Peyer's patch (tissue), 4 donors: ENCODE results near the gene SAMD11. TPM values are rescaled to one million over a fixed set of nuclear protein-coding genes. Genes with fewer than 3 reads are reported as not detected.

Experiments
- DNase-seq, 3 donors: peaks; one replicate each; pipeline ENCODE4 v3.0.0-alpha.2; 2017 to 2019
- H3K27ac ChIP-seq, 4 donors: fragments of 200-600 bp; sonication (generic); one replicate each; pipeline ENCODE4 v1.5.1; 2016 to 2019
- H3K27me3 ChIP-seq, 2 donors: fragments of 200-600 bp; sonication (generic); one replicate each; pipeline ENCODE4 v1.5.1; 2019
- H3K36me3 ChIP-seq, 3 donors: fragments of 200-600 bp; sonication (generic); one replicate each; pipeline ENCODE4 v1.5.1; 2016 to 2019
- H3K4me1 ChIP-seq, 4 donors: fragments of 200-600 bp; sonication (generic); one replicate each; pipeline ENCODE4 v1.5.1; 2016 to 2019
- H3K4me3 ChIP-seq, 4 donors: fragments of 200-600 bp; sonication (generic); 1 replicate in 3 of 4; 2 replicates in 1 of 4; pipeline ENCODE4 v1.5.1; 2016 to 2019; ENCODE audit warnings: mild to moderate bottlenecking in 1 of 4
- H3K9me3 ChIP-seq, 4 donors: fragments of 200-600 bp; sonication (generic); one replicate each; pipeline ENCODE4 v1.5.1; 2016 to 2019; ENCODE audit warnings: mild to moderate bottlenecking in 1 of 4
- CTCF ChIP-seq, 6 experiments: fragments of 450-650 bp in 4 of 6; fragments of 200-600 bp in 2 of 6; sonication (generic) in 1 of 6; IDR thresholded peaks; one replicate each; pipeline ENCODE4 v1.5.1; 2017 to 2019; ENCODE audit warnings: antibody characterized with exemption in 6 of 6, mild to moderate bottlenecking in 3 of 6, moderate library complexity in 1 of 6
- POLR2A ChIP-seq, 2 donors: fragments of 450-650 bp; IDR thresholded peaks; one replicate each; pipeline ENCODE4 v1.5.1; 2017; ENCODE audit warnings: antibody characterized with exemption in 2 of 2, mild to moderate bottlenecking in 2 of 2, moderate library complexity in 2 of 2
- total RNA-seq, 4 donors: library from RNA; depleted of rRNA; stranded (reverse); fragments of >200 nt; gene quantifications; one replicate each; pipeline ENCODE4 v1.1.0, GENCODE V29; 2016

Gene SAMD11
- total RNA-seq, 4 donors from 2014 or later: 1.1 to 5.0 (median 2.2) TPM

GRCh38 chr1:954927-955326 lies 31.2 kb downstream of the SAMD11 start:
- Histone ChIP-seq H3K4me3 (no peak overlapping the region), H3K36me3 (peaks cover 0 to 68% (median 0%) of the 10 kb centered on the region in 3 donors), H3K27ac (no peak overlapping the region)

GRCh38 chr1:955474-955873 lies 31.8 kb downstream of the SAMD11 start:
- TF ChIP-seq POLR2A (IDR thresholded peaks at IDR 0.05) (no peak), CTCF (IDR thresholded peaks at IDR 0.05) (no peak)
- H3K9me3 ChIP-seq: no peaks in the 10 kb centered on the region
- DNase-seq: no peak
- no peak overlapping the region for H3K27ac ChIP-seq
- no peaks in the 10 kb centered on the region for H3K27me3 ChIP-seq
- peaks cover 0 to 62% (median 0%) of the 10 kb centered on the region in 3 donors for H3K36me3 ChIP-seq
- H3K4me1 ChIP-seq: peaks cover 5 to 29% (median 19%) of the 10 kb centered on the region in 4 donors
- H3K4me3 ChIP-seq: no peak overlapping the region

More at GRCh38 chr1:954927-955326, 31.2 kb downstream of the SAMD11 start:
- H3K9me3 ChIP-seq: no peaks in the 10 kb centered on the region
- DNase-seq: no peak
- H3K27me3 ChIP-seq: no peaks in the 10 kb centered on the region
- H3K4me1 ChIP-seq: peaks cover 3 to 25% (median 17%) of the 10 kb centered on the region in 4 donors
- TF ChIP-seq CTCF (IDR thresholded peaks at IDR 0.05) (no peak), POLR2A (IDR thresholded peaks at IDR 0.05) (no peak)

- TF ChIP-seq CTCF (IDR thresholded peaks at IDR 0.05): no peak
- no peak for TF ChIP-seq POLR2A (IDR thresholded peaks at IDR 0.05)
- Histone ChIP-seq H3K4me1 (peaks cover 5 to 34% (median 23%) of the 10 kb centered on the region in 4 donors), H3K36me3 (peaks cover 0 to 53% (median 0%) of the 10 kb centered on the region in 3 donors), H3K27me3 (no peaks in the 10 kb centered on the region), H3K4me3 (no peak overlapping the region), H3K9me3 (no peaks in the 10 kb centered on the region), H3K27ac (no peak overlapping the region)
- no peak for DNase-seq
Measured at GRCh38 chr1:956636-957035, 32.9 kb downstream of the SAMD11 start.

GRCh38 chr1:958823-959730 lies 35.4 kb downstream of the SAMD11 start, which contains the start of gene NOC2L:
NOC2L (minus strand) TSS chr1:959256; CDS start chr1:959240, 16 bp downstream.
- Histone ChIP-seq H3K27ac (peak within 1 kb of the TSS; percentile 36 to 72 (median 48)), H3K36me3 (peaks cover 0 to 39% (median 0%) of the 10 kb centered on the region in 3 donors)

More at GRCh38 chr1:958823-959730, 35.4 kb downstream of the SAMD11 start, which contains the start of gene NOC2L:
- Histone ChIP-seq H3K27me3 (no peaks in the 10 kb centered on the region), H3K4me3 (peak within 1 kb of the TSS; percentile 88 to 100 (median 92)), H3K4me1 (peaks cover 5 to 36% (median 24%) of the 10 kb centered on the region in 4 donors), H3K9me3 (no peaks in the 10 kb centered on the region)
- DNase-seq: peak; percentile 91 to 98 (median 97)
- TF ChIP-seq CTCF (IDR thresholded peaks at IDR 0.05) (no peak), POLR2A (IDR thresholded peaks at IDR 0.05) (peak in 1 of 2 donors; percentile 50)
